Choroid plexus epithelial cell (primary cell): ENCODE measurements around the gene BUB3.

ENCODE experiments used
- DNase-seq: peaks from one replicate; pipeline ENCODE4 v3.0.0-alpha.2; 2010; ENCODE audit warnings: low read depth
- H3K4me3 ChIP-seq: 2 replicates; pipeline ENCODE4 v1.5.1; 2011; ENCODE audit warnings: low read depth, mild to moderate bottlenecking, control low read depth, low read length, moderate library complexity
- CTCF ChIP-seq: conservative IDR thresholded peaks from 2 replicates; pipeline ENCODE4 v1.5.1; 2011; ENCODE audit warnings: low read depth, mild to moderate bottlenecking, control low read depth, inconsistent platforms, low read length, moderate library complexity

Gene BUB3

GRCh38 chr10:123132576-123133477, 21.4 kb upstream of the BUB3 start:
- peak overlapping the region; percentile 12 for H3K4me3 ChIP-seq
- peak; percentile 84 for DNase-seq
- peak; percentile 93 for TF ChIP-seq CTCF

GRCh38 chr10:123133541-123134342, 20.5 kb upstream of the BUB3 start:
- H3K4me3 ChIP-seq = no peak overlapping the region
- TF ChIP-seq CTCF = no peak
- DNase-seq = no peak

- DNase-seq = no peak
- no peak overlapping the region for H3K4me3 ChIP-seq
- TF ChIP-seq CTCF = no peak
Observed at GRCh38 chr10:123134343-123134914, 19.8 kb upstream of the BUB3 start.

- TF ChIP-seq CTCF = no peak
- no peak overlapping the region for H3K4me3 ChIP-seq
- no peak for DNase-seq
Observed at GRCh38 chr10:123134915-123135414, 19.2 kb upstream of the BUB3 start.

- no peak within 1 kb of the TSS for H3K4me3 ChIP-seq
- no peak for DNase-seq
- no peak for TF ChIP-seq CTCF
Observed at GRCh38 chr10:123135415-123136141, 18.6 kb upstream of the BUB3 start, which contains the start of gene HMX3. TSS of gene HMX3 (plus strand) at chr10:123135970. CDS start at chr10:123136051, 81 bp downstream.

GRCh38 chr10:123136221-123136805, 17.9 kb upstream of the BUB3 start:
- no peak for TF ChIP-seq CTCF
- no peak overlapping the region for H3K4me3 ChIP-seq
- DNase-seq = no peak
